B cell (primary cell): ENCODE data around the gene TARBP2. TPM values are rescaled to one million over a fixed set of nuclear protein-coding genes. Genes with fewer than 3 reads are reported as not detected.

Source experiments
- ATAC-seq: fragments of 200-7000 bp; cut with Tn5 transposase; one replicate; pipeline ENCODE4 v1.10.0; 2021; ENCODE audit warnings: low read depth, mild to moderate bottlenecking, moderate number of reproducible peaks, moderate library complexity
- CTCF ChIA-PET: fragments of 350-600 bp; sonication (Branson Sonifier 250); formaldehyde crosslinking; loops from one replicate; lab custom pipeline; 2021; ENCODE audit warnings: antibody characterized with exemption, inconsistent platforms; lab: Charles Lee
- POLR2A ChIA-PET: fragments of 350-600 bp; sonication (Branson Sonifier 250); formaldehyde crosslinking; loops from one replicate; lab custom pipeline; 2021; ENCODE audit warnings: antibody characterized with exemption; lab: Charles Lee
- DNase-seq: peaks from one replicate; pipeline ENCODE4 v3.0.0; 2013
- H2AFZ ChIP-seq: 2 replicates; pipeline ENCODE4 v1.6.1; 2012; ENCODE audit warnings: mild to moderate bottlenecking, low read depth, low read length; ENCODE audit not compliant: insufficient read depth, poor library complexity, severe bottlenecking
- H3K27ac ChIP-seq, 2 donors: 1 replicate in 1 of 2; 2 replicates in 1 of 2; pipeline ENCODE4 v1.5.1; 2012 to 2013; ENCODE audit warnings: low read length in 2 of 2, mild to moderate bottlenecking in 2 of 2, moderate library complexity in 1 of 2
- H3K27me3 ChIP-seq, 4 experiments: fragments of 200-600 bp in 1 of 4; sonication (generic) in 1 of 4; replicated peaks in 1 of 4; 1 replicate in 2 of 4; 2 replicates in 2 of 4; pipeline versions ENCODE4 v1.6.1 to v1.7.0; 2013 to 2016; ENCODE audit warnings: low read length in 3 of 4, mild to moderate bottlenecking in 2 of 4, mixed read lengths in 1 of 4, moderate library complexity in 1 of 4; ENCODE audit not compliant: insufficient read depth in 4 of 4, control insufficient read depth in 3 of 4; ENCODE audit errors: control extremely low read depth in 1 of 4
- H3K36me3 ChIP-seq, 2 experiments: replicated peaks in 1 of 2; 1 replicate in 1 of 2; 2 replicates in 1 of 2; pipeline versions ENCODE4 v1.6.1 to v1.7.1; 2013; ENCODE audit warnings: low read length in 1 of 2; ENCODE audit not compliant: insufficient read depth in 2 of 2, control insufficient read depth in 1 of 2; ENCODE audit errors: control extremely low read depth in 1 of 2, extremely low read depth in 1 of 2
- H3K4me1 ChIP-seq, 2 donors: fragments of 200-600 bp in 1 of 2; sonication (generic) in 1 of 2; 1 replicate in 1 of 2; 2 replicates in 1 of 2; pipeline versions ENCODE4 v1.5.1 to v1.6.1; 2013 to 2017; ENCODE audit warnings: low read length in 2 of 2; ENCODE audit not compliant: control insufficient read depth in 2 of 2, insufficient read depth in 2 of 2
- H3K4me2 ChIP-seq: replicated peaks from 2 replicates; pipeline ENCODE3; 2012; ENCODE audit warnings: mild to moderate bottlenecking, low read depth, low read length; ENCODE audit not compliant: poor library complexity, severe bottlenecking
- H3K4me3 ChIP-seq, 5 experiments: fragments of 200-600 bp in 1 of 5; sonication (generic) in 1 of 5; 1 replicate in 3 of 5; 2 replicates in 2 of 5; pipeline versions ENCODE4 v1.5.1 to v1.7.0; 2011 to 2016; ENCODE audit warnings: low read length in 4 of 5, mild to moderate bottlenecking in 4 of 5, low read depth in 2 of 5, control low read depth in 1 of 5, moderate library complexity in 1 of 5; ENCODE audit not compliant: insufficient read depth in 1 of 5; ENCODE audit errors: control extremely low read depth in 1 of 5, extremely low read depth in 1 of 5
- H3K79me2 ChIP-seq: fragments of 200-600 bp; sonication (generic); one replicate; pipeline ENCODE4 v1.6.0; 2016; ENCODE audit warnings: low read length; ENCODE audit not compliant: control insufficient read depth, insufficient read depth
- H3K9ac ChIP-seq: fragments of 200-600 bp; sonication (generic); 2 replicates; pipeline ENCODE4 v1.6.1; 2017; ENCODE audit warnings: mild to moderate bottlenecking, low read length, moderate library complexity
- H3K9me3 ChIP-seq, 3 donors: one replicate each; pipeline versions ENCODE4 v1.6.1 to v1.7.1; 2013; ENCODE audit warnings: low read length in 2 of 3; ENCODE audit not compliant: control insufficient read depth in 2 of 3, insufficient read depth in 1 of 3; ENCODE audit errors: control extremely low read depth in 1 of 3
- H4K20me1 ChIP-seq: 2 replicates; pipeline ENCODE4 v1.6.0; 2012; ENCODE audit warnings: mild to moderate bottlenecking, low read length; ENCODE audit not compliant: insufficient read depth, control insufficient read depth, poor library complexity, severe bottlenecking
- H3K27ac Mint-ChIP-seq: one replicate; pipeline ENCODE4 v1.8.0; 2021; ENCODE audit warnings: mixed read lengths
- H3K27me3 Mint-ChIP-seq: one replicate; pipeline ENCODE4 v1.8.0; 2021; ENCODE audit warnings: mixed read lengths
- H3K4me1 Mint-ChIP-seq: one replicate; pipeline ENCODE4 v1.8.0; 2021; ENCODE audit warnings: mixed read lengths
- H3K4me3 Mint-ChIP-seq: one replicate; pipeline ENCODE4 v1.8.0; 2021; ENCODE audit warnings: mixed read lengths
- H3K9me3 Mint-ChIP-seq: one replicate; pipeline ENCODE4 v1.8.0; 2022; ENCODE audit warnings: mixed read lengths; ENCODE audit not compliant: insufficient read depth
- CTCF ChIP-seq: fragments of 200-600 bp; IDR thresholded peaks from one replicate; pipeline ENCODE4 v1.8.0; 2022; ENCODE audit warnings: antibody characterized with exemption, mild to moderate bottlenecking
- EZH2 ChIP-seq: IDR thresholded peaks from 2 replicates; pipeline ENCODE4 v1.6.1; 2012; ENCODE audit warnings: borderline replicate concordance, low read depth, mild to moderate bottlenecking, moderate library complexity, low read length; ENCODE audit not compliant: insufficient read depth, poor library complexity, severe bottlenecking
- WGBS: methylation state at CpG from one replicate; pipeline ENCODE4 v1.1.5; 2013; ENCODE audit warnings: missing lambda C conversion rate; ENCODE audit not compliant: insufficient coverage; 5-methylcytosine and 5-hydroxymethylcytosine counted together
- intact Hi-C: fragments of 100-400 bp; cut with micrococcal nuclease; formaldehyde crosslinking; loops from one replicate; pipeline ENCODE4 v1.10.0; 2022
- polyA plus RNA-seq: library from polyadenylated mRNA; depleted of rRNA; stranded (reverse); fragments of >200 nt; gene quantifications from 2 replicates; pipeline ENCODE4 v1.2.3, GENCODE V29; 2012
- total RNA-seq, 2 donors: library from RNA; stranded (reverse); fragments of 120-200 nt in 1 of 2; gene quantifications; 1 replicate in 1 of 2; 2 replicates in 1 of 2; pipeline versions ENCODE4 v1.2.3 to v1.2.4, GENCODE V29; 2013 to 2022

The TARBP2 gene
- total and polyA plus RNA-seq, 2 donors (not counting 1 experiment from before 2014, with no cell fraction given) = 41.6 to 47.2 TPM

DNA sequence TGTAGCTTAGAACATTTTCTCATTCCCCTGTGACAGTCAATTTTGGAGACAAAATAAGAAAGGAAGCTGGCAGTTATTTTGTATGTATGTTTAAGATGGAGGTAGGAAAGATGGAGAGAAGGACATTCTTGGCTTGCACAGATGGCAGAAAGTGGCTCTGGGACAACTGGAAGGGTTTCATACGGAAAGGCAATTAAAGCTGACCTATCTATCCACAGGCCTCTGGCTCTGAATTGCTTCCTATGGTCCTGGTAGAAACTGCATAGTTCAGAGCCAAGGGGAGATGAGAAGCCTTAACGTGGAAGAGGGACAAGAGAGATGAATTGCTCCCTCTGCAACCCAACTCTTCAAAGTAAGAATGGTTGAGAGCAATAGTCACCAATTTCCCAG, 14.2 kb downstream of the TARBP2 start:
- Histone ChIP-seq H3K9ac (no peak overlapping the region), H3K4me2 (no peak overlapping the region), H3K4me3 (no peak overlapping the region), H3K36me3 (peaks cover 0 to 80% of the 10 kb centered on the region in 2 experiments), H3K27me3 (no peaks in the 10 kb centered on the region), H3K4me1 (no peaks in the 10 kb centered on the region), H3K79me2 (no peaks in the 10 kb centered on the region), H2AFZ (no peak overlapping the region), H4K20me1 (no peaks in the 10 kb centered on the region), H3K27ac (no peak overlapping the region), H3K9me3 (no peaks in the 10 kb centered on the region)
- DNase-seq (no peak), ATAC-seq (no peak)
- POLR2A ChIA-PET = no interaction called here
- no CpG with 5 or more reads among the region's 2 CpGs for WGBS
- Mint-ChIP-seq H3K9me3 (no peaks in the 10 kb centered on the region), H3K4me1 (no peaks in the 10 kb centered on the region), H3K27me3 (no peaks in the 10 kb centered on the region), H3K27ac (no peak overlapping the region), H3K4me3 (no peak overlapping the region)
- intact Hi-C loops = no loop called here
- CTCF ChIA-PET = no interaction called here
- TF ChIP-seq CTCF (no peak), EZH2 (no peak)

DNA sequence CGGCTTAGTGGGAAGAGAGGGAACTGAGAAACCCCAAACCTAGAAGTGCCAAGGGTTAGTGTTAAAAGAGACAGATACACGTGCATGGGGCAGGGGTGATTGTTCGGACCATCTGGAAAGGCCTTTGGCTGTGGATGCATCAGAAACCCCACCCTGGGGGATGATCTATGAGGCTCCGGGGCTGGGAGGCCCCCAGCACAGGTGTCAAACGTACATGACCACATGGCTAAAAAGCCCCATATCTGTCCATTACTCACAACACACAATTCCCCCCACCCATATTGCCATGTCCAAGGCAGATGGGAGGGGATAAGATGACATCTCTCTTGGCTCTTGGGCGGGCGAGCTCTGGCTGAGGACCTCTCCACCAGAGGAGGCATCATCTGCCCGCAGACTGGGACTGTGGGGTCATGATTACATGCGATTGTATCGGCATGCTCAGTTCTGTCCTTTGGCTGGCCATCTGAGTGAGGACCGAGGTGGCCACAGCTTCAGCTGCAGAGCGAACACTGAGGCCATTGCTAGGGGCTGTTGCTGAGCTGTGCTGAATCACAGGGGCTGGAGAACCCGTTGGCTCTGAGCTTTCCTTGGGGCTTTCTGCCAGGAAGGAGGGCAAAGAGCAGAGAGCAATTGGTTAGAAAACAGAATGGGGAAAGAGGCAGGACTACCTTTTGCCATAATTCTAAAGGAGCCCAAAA, 15.8 kb downstream of the TARBP2 start:
- Histone ChIP-seq H3K36me3 (peaks cover under 1 to 90% of the 10 kb centered on the region in 2 experiments), H3K79me2 (no peaks in the 10 kb centered on the region), H3K4me1 (no peaks in the 10 kb centered on the region), H3K27me3 (no peaks in the 10 kb centered on the region), H3K27ac (no peak overlapping the region), H3K4me2 (no peak overlapping the region), H3K4me3 (no peak overlapping the region), H4K20me1 (no peaks in the 10 kb centered on the region), H3K9ac (no peak overlapping the region), H3K9me3 (no peaks in the 10 kb centered on the region), H2AFZ (no peak overlapping the region)
- no peak for TF ChIP-seq EZH2
- no peak for TF ChIP-seq CTCF
- intact Hi-C loops = no loop called here
- Mint-ChIP-seq H3K9me3 (no peaks in the 10 kb centered on the region), H3K4me3 (no peak overlapping the region), H3K4me1 (no peaks in the 10 kb centered on the region), H3K27me3 (no peaks in the 10 kb centered on the region), H3K27ac (no peak overlapping the region)
- 98% methylated on average over 9 of the region's 13 CpGs for WGBS
- ATAC-seq (no peak), DNase-seq (no peak)
- ChIA-PET CTCF (interaction anchor here (5.7 kb wide), 1 partner anchor 8 kb away, joined by 35 read pairs; no protein-coding TSS in a partner anchor), POLR2A (no interaction called here)
